ENCODE measurements around the gene FEM1B.

DNA sequence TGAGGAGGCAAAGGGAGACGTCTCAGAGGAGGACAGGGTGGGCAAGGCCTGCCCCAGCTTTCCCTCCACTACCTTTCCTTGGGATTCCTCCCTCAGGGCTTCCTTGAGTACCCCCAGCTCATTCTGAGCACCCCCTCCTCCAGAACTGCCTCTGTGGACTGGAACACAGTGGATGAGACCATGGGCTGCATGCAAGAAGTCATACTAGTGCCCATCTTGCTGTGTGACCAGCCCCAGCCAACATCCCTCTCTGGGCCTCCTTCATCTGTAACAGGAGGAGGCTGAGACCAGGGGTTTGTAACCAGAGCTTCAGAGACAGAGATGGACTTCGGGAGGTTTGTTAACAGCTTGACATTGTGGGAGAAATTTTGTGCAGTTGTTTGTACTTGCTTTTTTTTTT, 25.6 kb downstream of the FEM1B start:
- TF ChIP-seq GATA2 (IDR thresholded peaks at IDR 0.05; ENCODE audit: low read depth, low read length) (no peak), GATA3 (IDR thresholded peaks at IDR 0.05; ENCODE audit: low read depth, low read length) (no peak)
